Liver (tissue), 9 donors: ENCODE measurements around the gene DDN. TPM values are rescaled to one million over a fixed set of nuclear protein-coding genes. Genes with fewer than 3 reads are reported as not detected.

Experiments used
- DNase-seq: peaks from one replicate; pipeline ENCODE4 v3.0.0-alpha.2; 2017; ENCODE audit warnings: low spot score
- H3K27ac ChIP-seq, 2 donors: one replicate each; pipeline ENCODE4 v1.7.0; 2013; ENCODE audit warnings: inconsistent platforms in 2 of 2, low read length in 2 of 2, control low read depth in 1 of 2, low read depth in 1 of 2, mild to moderate bottlenecking in 1 of 2
- H3K27me3 ChIP-seq, 4 donors: one replicate each; pipeline versions ENCODE4 v1.6.1 to v1.7.0; 2013; ENCODE audit warnings: low read length in 3 of 4, inconsistent platforms in 1 of 4, mild to moderate bottlenecking in 1 of 4, moderate library complexity in 1 of 4; ENCODE audit not compliant: control insufficient read depth in 4 of 4, insufficient read depth in 4 of 4
- H3K36me3 ChIP-seq, 4 donors: one replicate each; pipeline versions ENCODE4 v1.6.1 to v1.7.0; 2013; ENCODE audit warnings: low read length in 3 of 4, mild to moderate bottlenecking in 3 of 4, low read depth in 1 of 4, moderate library complexity in 1 of 4; ENCODE audit not compliant: control insufficient read depth in 4 of 4, insufficient read depth in 3 of 4
- H3K4me1 ChIP-seq, 4 donors: one replicate each; pipeline versions ENCODE4 v1.6.1 to v1.7.0; 2013; ENCODE audit warnings: low read length in 3 of 4, mild to moderate bottlenecking in 3 of 4, moderate library complexity in 1 of 4; ENCODE audit not compliant: control insufficient read depth in 4 of 4, insufficient read depth in 4 of 4
- H3K4me3 ChIP-seq, 3 donors: one replicate each; pipeline versions ENCODE4 v1.6.1 to v1.7.0; 2013; ENCODE audit warnings: low read length in 3 of 3, control low read depth in 1 of 3, low read depth in 1 of 3, mild to moderate bottlenecking in 1 of 3
- H3K9ac ChIP-seq, 2 donors: one replicate each; pipeline ENCODE4 v1.7.0; 2013; ENCODE audit warnings: low read length in 2 of 2, mild to moderate bottlenecking in 2 of 2, moderate library complexity in 2 of 2, control low read depth in 1 of 2, low read depth in 1 of 2
- H3K9me3 ChIP-seq, 4 donors: one replicate each; pipeline versions ENCODE4 v1.6.1 to v1.7.0; 2013; ENCODE audit warnings: low read length in 3 of 4; ENCODE audit not compliant: control insufficient read depth in 4 of 4
- ATF3 ChIP-seq: IDR thresholded peaks from 2 replicates; pipeline ENCODE4 v1.6.1; 2016; ENCODE audit warnings: antibody characterized with exemption
- CTCF ChIP-seq: fragments of 150-350 bp; IDR thresholded peaks from 2 replicates; pipeline ENCODE4 v1.5.1; 2017; ENCODE audit warnings: improper control_type of control experiment, low read depth, low read length; ENCODE audit not compliant: missing input control
- EGR1 ChIP-seq, 2 donors: IDR thresholded peaks; 2 replicates each; pipeline ENCODE4 v1.6.1; 2016 to 2018; ENCODE audit warnings: antibody characterized with exemption in 2 of 2, low read depth in 2 of 2
- FOXA1 ChIP-seq: IDR thresholded peaks from 2 replicates; pipeline ENCODE4 v1.6.1; 2016; ENCODE audit warnings: antibody characterized with exemption
- FOXA2 ChIP-seq: IDR thresholded peaks from 2 replicates; pipeline ENCODE4 v1.6.1; 2016; ENCODE audit warnings: antibody characterized with exemption
- HNF4A ChIP-seq, 2 donors: conservative IDR thresholded peaks; 2 replicates each; pipeline ENCODE4 v1.6.1; 2016; ENCODE audit warnings: antibody characterized with exemption in 2 of 2, mild to moderate bottlenecking in 2 of 2
- JUND ChIP-seq, 2 donors: IDR thresholded peaks; 2 replicates each; pipeline ENCODE4 v1.6.1; 2016; ENCODE audit warnings: antibody characterized with exemption in 2 of 2
- NR2F2 ChIP-seq: IDR thresholded peaks from 2 replicates; pipeline ENCODE4 v1.6.1; 2016; ENCODE audit warnings: antibody characterized with exemption
- REST ChIP-seq: IDR thresholded peaks from 2 replicates; pipeline ENCODE4 v1.6.1; 2016; ENCODE audit warnings: antibody characterized with exemption, mild to moderate bottlenecking
- TAF1 ChIP-seq: conservative IDR thresholded peaks from 2 replicates; pipeline ENCODE4 v1.6.1; 2016; ENCODE audit warnings: antibody characterized with exemption, mild to moderate bottlenecking
- ZBTB33 ChIP-seq: IDR thresholded peaks from 2 replicates; pipeline ENCODE4 v1.6.1; 2016; ENCODE audit warnings: antibody characterized with exemption
- WGBS: extraction: QIAGEN DNeasy Blood & Tissue Kit; methylation state at CpG from one replicate; pipeline ENCODE4 v1.1.7; 2013; 5-methylcytosine and 5-hydroxymethylcytosine counted together
- polyA plus RNA-seq, 2 donors: library from polyadenylated mRNA; stranded (reverse) in 1 of 2; unstranded in 1 of 2; fragments of 200-250 nt in 1 of 2; fragments of >200 nt in 1 of 2; fragmentation: Nextera tagmentation in 1 of 2; extraction: Ambion mirVana in 1 of 2; gene quantifications; one replicate each; pipeline versions ENCODE4 v1.2.1 to v1.2.3, GENCODE V29; 2013 to 2015
- total RNA-seq, 2 donors: library from RNA; depleted of rRNA; stranded (reverse); fragments of >200 nt; gene quantifications; one replicate each; pipeline ENCODE4 v1.2.3, GENCODE V29; 2014
- donor health status: healthy.
- donor health status: healthy.
- donor health status: healthy.
- donor health status: healthy.
- donor health status: healthy.

The DDN gene
- total and polyA plus RNA-seq, 4 donors = 0.09 TPM; not detected in 3

GRCh38 chr12:49043241-49043640 is 44.1 kb upstream of the DDN start:
- Histone ChIP-seq H3K4me1 (no peaks in the 10 kb centered on the region), H3K9ac (no peak overlapping the region), H3K9me3 (no peaks in the 10 kb centered on the region), H3K36me3 (peaks cover 33 to 97% (median 68%) of the 10 kb centered on the region in 4 donors), H3K4me3 (no peak overlapping the region), H3K27ac (no peak overlapping the region), H3K27me3 (no peaks in the 10 kb centered on the region)
- DNase-seq = no peak
- TF ChIP-seq CTCF = no peak
- no peak for TF ChIP-seq ZBTB33
- TF ChIP-seq HNF4A (conservative IDR thresholded peaks at IDR 0.05) = no peak
- no peak for TF ChIP-seq ATF3
- no peak for TF ChIP-seq REST
- no peak for TF ChIP-seq FOXA2
- TF ChIP-seq NR2F2 = no peak
- TF ChIP-seq TAF1 = no peak
- 97% methylated on average over 4 of the region's 4 CpGs for WGBS

- H3K27me3 ChIP-seq = no peaks in the 10 kb centered on the region
- H3K4me3 ChIP-seq = no peak overlapping the region
- WGBS = 95% methylated on average over 18 of the region's 18 CpGs
- no peak for TF ChIP-seq TAF1
- TF ChIP-seq EGR1 (IDR thresholded peaks at IDR 0.05; ENCODE audit: low read depth in 2 of 2) = no peak
- TF ChIP-seq ATF3 = no peak
- TF ChIP-seq NR2F2 = no peak
- TF ChIP-seq ZBTB33 = no peak
- no peak for TF ChIP-seq JUND (IDR thresholded peaks at IDR 0.05)
- TF ChIP-seq FOXA2 = no peak
- TF ChIP-seq FOXA1 = no peak
- no peak for TF ChIP-seq CTCF
- DNase-seq = no peak
- no peak overlapping the region for H3K9ac ChIP-seq
- peaks cover 33 to 98% (median 73%) of the 10 kb centered on the region in 4 donors for H3K36me3 ChIP-seq
- no peak overlapping the region for H3K27ac ChIP-seq
- no peaks in the 10 kb centered on the region for H3K4me1 ChIP-seq
- H3K9me3 ChIP-seq = no peaks in the 10 kb centered on the region
Observed at GRCh38 chr12:49041881-49042484, 42.8 kb upstream of the DDN start.
